ENCODE data around the gene ZIC5.

- TF ChIP-seq EZH2 (IDR thresholded peaks at IDR 0.05; ENCODE audit: insufficient read depth, low read length) (peak; percentile 88), CTCF (IDR thresholded peaks at IDR 0.05; ENCODE audit: insufficient read depth, low read depth, low read length) (no peak)
Measured at GRCh38 chr13:99971576-99972189, at the start of gene ZIC5.
